Measurements from ENCODE around the gene BRCA1. TPM values are rescaled to one million over a fixed set of nuclear protein-coding genes. Genes with fewer than 3 reads are reported as not detected.
"Not testable (repeated sequence)": the region's sequence is repeated elsewhere in the genome, so short reads cannot be mapped to it uniquely, and the experiment has no call there.

The BRCA1 gene
- total RNA-seq, 4 donors from 2014 or later: 14.4 to 31.9 (median 25.4) TPM

- Histone ChIP-seq H3K27ac (no peak overlapping the region), H3K27me3 (no peaks in the 10 kb centered on the region), H3K4me1 (peaks cover 0 to 6% of the 10 kb centered on the region in 2 donors), H3K36me3 (no peaks in the 10 kb centered on the region), H3K4me3 (replicated peaks in 1 of 3) (no peak overlapping the region), H3K9me3 (no peaks in the 10 kb centered on the region)
- WGBS, 2 donors: 93 to 94% methylated on average over 10 of the region's 10 CpGs
- no peak for TF ChIP-seq POLR2A (IDR thresholded peaks at IDR 0.05)
- no peak for TF ChIP-seq CTCF (IDR thresholded peaks at IDR 0.05)
- no peak for DNase-seq
- intact Hi-C loops (cut with DNase I): loop anchor here (10.0 kb wide), 1 partner anchor 58 kb away; the partner anchor contains the start of gene IFI35
These were observed 62.1 kb downstream of the BRCA1 start for GRCh38 chr17:43062984-43063638.

- DNase-seq: peak; percentile 80 to 82
- intact Hi-C loops (cut with DNase I): no loop called here
- TF ChIP-seq POLR2A (IDR thresholded peaks at IDR 0.05) (no peak), CTCF (IDR thresholded peaks at IDR 0.05) (no peak)
- Histone ChIP-seq H3K27ac (peak overlapping the region; percentile 14 to 65 (median 43)), H3K27me3 (no peaks in the 10 kb centered on the region), H3K9me3 (no peaks in the 10 kb centered on the region), H3K36me3 (no peaks in the 10 kb centered on the region), H3K4me3 (replicated peaks in 1 of 3) (no peak overlapping the region), H3K4me1 (peaks cover 9 to 21% of the 10 kb centered on the region in 2 donors)
- whole genome bisulfite sequencing, 2 donors: 44 to 47% methylated on average over 7 of the region's 7 CpGs
These were observed 69.1 kb downstream of the BRCA1 start for GRCh38 chr17:43056051-43056450.

GRCh38 chr17:43053008-43053407, 72.2 kb downstream of the BRCA1 start:
- H3K27me3 ChIP-seq; intact Hi-C loops (cut with DNase I); H3K36me3 ChIP-seq; H3K4me3 ChIP-seq (replicated peaks in 1 of 3); DNase-seq; H3K27ac ChIP-seq; H3K9me3 ChIP-seq: not testable (repeated sequence)
- 96% methylated on average over 7 of the region's 7 CpGs for WGBS, 2 donors
- peaks cover 9 to 14% of the 10 kb centered on the region in 2 donors for H3K4me1 ChIP-seq

GRCh38 chr17:43051969-43052368, 73.2 kb downstream of the BRCA1 start:
- intact Hi-C loops (cut with DNase I): no loop called here
- TF ChIP-seq CTCF (IDR thresholded peaks at IDR 0.05) (no peak), POLR2A (IDR thresholded peaks at IDR 0.05) (no peak)
- WGBS, 2 donors: 94 to 100% methylated on average over 1 of the region's 1 CpG

GRCh38 chr17:43044024-43044423, 81.1 kb downstream of the BRCA1 start:
- no peak for TF ChIP-seq POLR2A (IDR thresholded peaks at IDR 0.05)
- no peak for TF ChIP-seq CTCF (IDR thresholded peaks at IDR 0.05)

More at GRCh38 chr17:43051969-43052368, 73.2 kb downstream of the BRCA1 start:
- Histone ChIP-seq H3K27me3 (no peaks in the 10 kb centered on the region), H3K4me1 (peaks cover 9 to 10% of the 10 kb centered on the region in 2 donors), H3K4me3 (replicated peaks in 1 of 3) (no peak overlapping the region), H3K36me3 (no peaks in the 10 kb centered on the region), H3K9me3 (no peaks in the 10 kb centered on the region), H3K27ac (no peak overlapping the region)
- no peak for DNase-seq

More at GRCh38 chr17:43044024-43044423, 81.1 kb downstream of the BRCA1 start:
- H3K36me3 ChIP-seq: no peaks in the 10 kb centered on the region
- H3K4me3 ChIP-seq (replicated peaks in 1 of 3): no peak overlapping the region
- no peaks in the 10 kb centered on the region for H3K27me3 ChIP-seq
- no peaks in the 10 kb centered on the region for H3K4me1 ChIP-seq
- H3K27ac ChIP-seq: no peak overlapping the region
- intact Hi-C loops (cut with DNase I): no loop called here
- no peaks in the 10 kb centered on the region for H3K9me3 ChIP-seq
- 93 to 97% methylated on average over 4 of the region's 4 CpGs for WGBS, 2 donors
- no peak for DNase-seq

Measured in thyroid gland (tissue), 4 donors.